ENCODE measurements around the gene LMAN2L.

The LMAN2L gene

DNA sequence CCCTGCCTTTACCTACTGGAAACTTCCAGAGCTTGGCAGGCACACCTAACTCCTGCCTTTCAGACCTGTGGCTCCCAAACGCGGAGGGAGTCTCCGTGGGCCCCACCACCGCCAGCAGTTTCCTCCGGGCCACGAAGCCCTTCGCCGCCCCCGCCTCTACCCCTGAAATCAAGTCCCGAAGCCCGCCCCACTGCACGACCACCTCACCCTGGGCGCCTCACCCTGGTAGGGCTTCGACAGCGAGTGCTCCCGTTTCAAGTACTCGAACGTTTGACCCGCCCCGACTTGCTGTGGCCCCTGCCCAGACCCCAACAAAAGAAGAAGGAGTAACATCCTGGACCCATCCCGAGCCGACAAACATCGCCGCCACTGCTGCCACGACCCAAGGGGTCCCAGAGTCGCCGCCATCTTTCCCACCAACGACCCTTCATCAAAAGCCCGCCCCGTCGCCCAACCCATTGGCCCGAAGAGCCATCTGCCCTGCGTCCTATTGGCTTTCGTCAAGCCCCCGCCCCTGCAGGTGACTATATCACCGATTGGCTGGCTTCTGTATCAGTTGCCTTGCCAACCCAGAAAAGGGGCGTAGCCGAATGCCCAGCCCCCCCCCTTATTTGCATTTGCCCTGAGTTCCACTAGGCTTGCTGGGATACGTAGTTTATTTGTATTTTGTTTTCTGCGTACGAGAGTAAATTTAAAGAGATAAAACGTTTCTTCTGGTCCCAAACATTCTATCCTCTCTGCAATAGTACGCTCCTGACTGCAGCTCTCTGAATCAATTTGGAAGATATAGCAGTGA, at the start of gene LMAN2L:
LMAN2L (minus strand) TSS at position 432 of the 796 bp plus-strand sequence; CDS start at position 408, 24 bp downstream.
- peak; percentile 98 for DNase-seq

- DNase-seq: no peak
Observed at GRCh38 chr2:96789245-96789617, 49.4 kb upstream of the LMAN2L start.

- DNase-seq: no peak
Observed at GRCh38 chr2:96788442-96789244, 48.8 kb upstream of the LMAN2L start.

GRCh38 chr2:96787411-96787810, 47.5 kb upstream of the LMAN2L start:
- no peak for DNase-seq

DNA sequence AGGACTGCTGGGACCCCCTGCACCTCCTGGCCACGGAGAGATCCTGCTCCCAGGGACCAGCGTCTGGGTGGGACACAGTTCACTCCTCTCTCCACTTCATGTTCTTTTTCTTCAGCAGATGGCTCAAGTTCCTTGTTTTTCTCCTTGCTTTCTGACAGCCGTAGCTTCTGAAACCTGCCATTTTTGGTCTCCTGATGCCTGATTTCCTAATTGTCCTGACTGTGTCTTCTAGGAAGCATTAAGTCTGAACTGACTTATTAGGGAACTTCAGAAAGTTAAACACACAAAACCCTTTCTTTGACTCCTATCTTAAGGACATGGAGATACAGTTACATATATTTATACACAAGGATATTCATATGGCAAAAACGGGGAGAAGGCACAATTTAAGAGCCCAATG, 43.5 kb upstream of the LMAN2L start:
- DNase-seq: no peak

- DNase-seq: no peak
Observed at GRCh38 chr2:96775160-96775559, 35.3 kb upstream of the LMAN2L start.

GRCh38 chr2:96773922-96774321, 34.1 kb upstream of the LMAN2L start:
- DNase-seq: peak; percentile 45

DNA sequence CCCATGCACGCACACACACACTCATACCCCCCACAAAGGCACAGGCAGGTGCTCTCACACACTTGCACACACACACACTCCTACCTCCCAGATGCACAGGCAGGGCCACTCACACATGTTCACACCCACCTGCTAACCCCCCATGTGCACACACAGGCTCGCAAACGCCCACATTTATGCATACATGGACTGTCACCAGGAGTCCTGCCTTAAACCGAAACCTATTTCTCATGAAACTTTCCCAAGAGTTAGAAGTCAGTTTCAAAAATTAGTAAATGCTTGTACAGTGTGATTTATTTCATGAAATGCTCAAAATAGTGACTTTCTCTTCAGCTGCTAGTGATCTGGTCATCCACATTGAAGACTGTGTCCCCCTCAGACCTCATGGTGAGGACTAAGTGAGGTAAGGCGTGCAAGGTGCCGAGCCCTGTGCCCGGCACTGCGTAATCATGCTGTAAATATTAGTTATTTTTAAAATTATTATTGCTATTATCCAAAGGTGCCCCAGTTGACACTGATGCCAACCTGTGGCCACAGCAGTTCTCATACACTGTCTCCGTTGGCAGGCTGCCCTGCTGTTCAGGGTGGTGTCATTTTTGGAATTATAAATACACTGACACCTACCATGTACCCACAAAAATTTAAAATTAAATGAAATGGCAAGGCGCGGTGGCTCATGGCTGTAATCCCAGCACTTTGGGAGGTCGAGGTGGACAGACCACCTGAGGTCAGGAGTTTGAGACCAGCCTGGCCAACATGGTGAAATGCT, 33.2 kb upstream of the LMAN2L start:
- DNase-seq: no peak

- no peak for DNase-seq
Observed at GRCh38 chr2:96771796-96772618, 32.1 kb upstream of the LMAN2L start.

- no peak for DNase-seq
Observed at GRCh38 chr2:96770442-96771202, 30.8 kb upstream of the LMAN2L start.

DNA sequence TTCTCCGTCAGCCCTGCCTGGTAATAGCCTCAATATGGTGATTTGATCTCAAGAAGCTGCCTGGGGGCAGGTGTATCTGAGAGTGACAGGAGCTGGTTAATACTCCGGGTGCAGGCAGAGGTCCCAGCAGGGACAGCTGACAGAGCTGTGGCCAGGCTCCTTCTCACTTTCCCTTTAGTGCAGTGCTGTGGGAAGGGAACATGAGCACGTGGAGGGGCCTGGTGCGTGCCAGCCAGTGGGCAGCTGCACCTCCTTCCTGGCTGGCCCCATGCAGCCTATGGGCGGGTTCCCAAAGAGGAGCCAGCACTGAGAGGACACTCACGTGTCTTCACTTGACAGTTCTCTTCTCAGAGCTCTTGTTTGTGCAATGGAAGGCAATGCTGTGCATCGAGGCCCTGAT, 29.9 kb upstream of the LMAN2L start:
- DNase-seq: no peak

DNA sequence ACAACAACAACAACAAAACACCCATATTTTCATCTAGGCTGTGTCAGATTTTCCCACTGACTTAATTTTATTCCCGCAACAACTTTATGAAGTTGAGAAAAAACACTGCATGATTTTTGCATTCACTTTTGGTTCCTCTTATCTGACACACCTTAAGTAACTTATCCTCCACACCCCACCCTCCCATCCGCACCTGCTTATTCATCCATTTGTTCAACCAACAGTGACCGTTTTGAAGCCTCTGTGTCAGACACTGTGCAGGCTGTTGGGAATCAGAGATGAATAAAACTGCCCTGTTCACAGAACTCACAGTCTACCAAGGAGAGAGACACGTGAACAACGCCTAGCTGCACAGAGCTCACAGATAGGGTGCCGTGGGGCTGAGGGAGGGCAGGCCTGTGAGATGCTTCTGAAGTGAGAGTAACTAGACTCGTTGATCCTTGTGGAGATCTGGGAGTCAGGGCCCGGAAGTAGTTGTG, 28.3 kb upstream of the LMAN2L start:
- DNase-seq: no peak

- DNase-seq: no peak
Observed at GRCh38 chr2:96767135-96767871, 27.4 kb upstream of the LMAN2L start.

- no peak for DNase-seq
Observed at GRCh38 chr2:96764253-96764637, 24.4 kb upstream of the LMAN2L start.

GRCh38 chr2:96763511-96764252, 23.8 kb upstream of the LMAN2L start:
- DNase-seq: no peak

- DNase-seq: peak; percentile 29
Observed at GRCh38 chr2:96762529-96763311, 22.9 kb upstream of the LMAN2L start.

DNA sequence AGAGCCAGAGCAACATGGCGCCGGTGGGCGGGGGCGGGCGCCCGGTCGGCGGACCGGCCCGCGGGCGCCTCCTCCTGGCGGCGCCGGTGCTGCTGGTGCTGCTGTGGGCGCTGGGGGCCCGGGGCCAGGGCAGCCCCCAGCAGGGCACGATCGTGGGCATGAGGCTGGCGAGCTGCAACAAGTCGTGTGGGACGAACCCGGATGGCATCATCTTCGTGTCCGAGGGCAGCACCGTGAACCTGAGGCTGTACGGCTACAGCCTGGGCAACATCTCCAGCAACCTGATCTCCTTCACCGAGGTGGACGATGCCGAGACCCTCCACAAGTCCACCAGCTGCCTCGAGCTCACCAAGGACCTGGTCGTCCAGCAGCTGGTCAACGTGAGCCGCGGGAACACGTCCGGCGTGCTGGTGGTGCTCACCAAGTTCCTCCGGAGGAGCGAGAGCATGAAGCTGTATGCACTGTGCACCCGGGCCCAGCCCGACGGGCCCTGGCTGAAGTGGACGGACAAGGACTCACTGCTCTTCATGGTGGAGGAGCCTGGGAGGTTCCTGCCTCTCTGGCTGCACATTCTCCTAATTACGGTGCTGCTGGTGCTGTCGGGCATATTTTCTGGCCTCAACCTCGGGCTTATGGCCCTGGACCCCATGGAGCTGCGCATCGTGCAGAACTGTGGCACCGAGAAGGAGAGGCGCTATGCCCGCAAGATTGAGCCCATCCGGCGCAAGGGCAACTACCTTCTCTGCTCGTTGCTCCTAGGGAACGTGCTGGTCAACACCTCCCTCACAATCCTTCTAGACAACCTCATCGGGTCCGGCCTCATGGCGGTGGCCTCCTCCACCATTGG, 21.3 kb upstream of the LMAN2L start:
- no peak for DNase-seq
